ENCODE data around the gene CES2. TPM values are rescaled to one million over a fixed set of nuclear protein-coding genes. Genes with fewer than 3 reads are reported as not detected.

The CES2 gene
- total and polyA plus RNA-seq, 10 of the 15 experiments (the other 5 are each of a cell fraction or from before 2014, with no cell fraction given): 1.6 to 33.7 (median 21.0) TPM

DNA sequence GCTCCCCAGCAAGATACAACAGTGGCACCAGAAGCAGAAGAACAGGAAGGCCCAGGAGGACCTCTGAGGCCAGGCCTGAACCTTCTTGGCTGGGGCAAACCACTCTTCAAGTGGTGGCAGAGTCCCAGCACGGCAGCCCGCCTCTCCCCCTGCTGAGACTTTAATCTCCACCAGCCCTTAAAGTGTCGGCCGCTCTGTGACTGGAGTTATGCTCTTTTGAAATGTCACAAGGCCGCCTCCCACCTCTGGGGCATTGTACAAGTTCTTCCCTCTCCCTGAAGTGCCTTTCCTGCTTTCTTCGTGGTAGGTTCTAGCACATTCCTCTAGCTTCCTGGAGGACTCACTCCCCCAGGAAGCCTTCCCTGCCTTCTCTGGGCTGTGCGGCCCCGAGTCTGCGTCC, 37.7 kb downstream of the CES2 start:
- H3K9ac ChIP-seq (ENCODE audit: control insufficient read depth, insufficient read depth, low read length): no peak overlapping the region
- ChIA-PET CTCF (interaction anchor here (1.0 to 1.2 kb wide), 2 partner anchors 12 to 20 kb away, joined by 3 to 4 read pairs; partner anchors contain the start of gene CES3), SMC1A (ENCODE audit: uncharacterized antibody, unreplicated experiment) (no interaction called here), RAD21 (ENCODE audit: unreplicated experiment) (no interaction called here), POLR2A (no interaction called here)
- intact Hi-C loops (cut with micrococcal nuclease; ENCODE audit: unreplicated experiment): no loop called here
- in situ Hi-C loops (cut with MboI): loop anchor here (10.0 kb wide), 1 partner anchor 182 kb away; the partner anchor contains the start of genes B3GNT9, FBXL8 and TRADD
- H3K4me2 ChIP-seq (ENCODE audit: control insufficient read depth, insufficient read depth): no peak overlapping the region
- H3K9me3 ChIP-seq (replicated peaks; ENCODE audit: control insufficient read depth, insufficient read depth, low read length): no peaks in the 10 kb centered on the region
- no peak overlapping the region for H2AFZ ChIP-seq (ENCODE audit: control insufficient read depth, low read depth, low read length)
- ATAC-seq (no peak), DNase-seq (ENCODE audit: low read depth, low spot score) (no peak), FAIRE-seq (no peak)
- no peaks in the 10 kb centered on the region; a peak in 1 of 4 replicates for H3K27me3 ChIP-seq (replicated peaks in 1 of 2; ENCODE audit: control insufficient read depth in 2 of 2, insufficient read depth in 2 of 2, low read length in 1 of 2)
- H3K27ac ChIP-seq (ENCODE audit: control insufficient read depth, insufficient read depth): no peak overlapping the region
- peaks cover 3% of the 10 kb centered on the region; the same call in 1 of the 2 replicates for H3K4me1 ChIP-seq (ENCODE audit: control insufficient read depth, insufficient read depth, low read length)
- no peak overlapping the region for H3K4me3 ChIP-seq
- H4K20me1 ChIP-seq (ENCODE audit: control insufficient read depth, insufficient read depth): no peaks in the 10 kb centered on the region
- no peaks in the 10 kb centered on the region for H3K36me3 ChIP-seq (ENCODE audit: control insufficient read depth in 2 of 2, insufficient read depth in 2 of 2, low read length in 1 of 2)
- BruUV-seq (replicated peaks): no TSS peak
- TF ChIP-seq, protein P1, sequence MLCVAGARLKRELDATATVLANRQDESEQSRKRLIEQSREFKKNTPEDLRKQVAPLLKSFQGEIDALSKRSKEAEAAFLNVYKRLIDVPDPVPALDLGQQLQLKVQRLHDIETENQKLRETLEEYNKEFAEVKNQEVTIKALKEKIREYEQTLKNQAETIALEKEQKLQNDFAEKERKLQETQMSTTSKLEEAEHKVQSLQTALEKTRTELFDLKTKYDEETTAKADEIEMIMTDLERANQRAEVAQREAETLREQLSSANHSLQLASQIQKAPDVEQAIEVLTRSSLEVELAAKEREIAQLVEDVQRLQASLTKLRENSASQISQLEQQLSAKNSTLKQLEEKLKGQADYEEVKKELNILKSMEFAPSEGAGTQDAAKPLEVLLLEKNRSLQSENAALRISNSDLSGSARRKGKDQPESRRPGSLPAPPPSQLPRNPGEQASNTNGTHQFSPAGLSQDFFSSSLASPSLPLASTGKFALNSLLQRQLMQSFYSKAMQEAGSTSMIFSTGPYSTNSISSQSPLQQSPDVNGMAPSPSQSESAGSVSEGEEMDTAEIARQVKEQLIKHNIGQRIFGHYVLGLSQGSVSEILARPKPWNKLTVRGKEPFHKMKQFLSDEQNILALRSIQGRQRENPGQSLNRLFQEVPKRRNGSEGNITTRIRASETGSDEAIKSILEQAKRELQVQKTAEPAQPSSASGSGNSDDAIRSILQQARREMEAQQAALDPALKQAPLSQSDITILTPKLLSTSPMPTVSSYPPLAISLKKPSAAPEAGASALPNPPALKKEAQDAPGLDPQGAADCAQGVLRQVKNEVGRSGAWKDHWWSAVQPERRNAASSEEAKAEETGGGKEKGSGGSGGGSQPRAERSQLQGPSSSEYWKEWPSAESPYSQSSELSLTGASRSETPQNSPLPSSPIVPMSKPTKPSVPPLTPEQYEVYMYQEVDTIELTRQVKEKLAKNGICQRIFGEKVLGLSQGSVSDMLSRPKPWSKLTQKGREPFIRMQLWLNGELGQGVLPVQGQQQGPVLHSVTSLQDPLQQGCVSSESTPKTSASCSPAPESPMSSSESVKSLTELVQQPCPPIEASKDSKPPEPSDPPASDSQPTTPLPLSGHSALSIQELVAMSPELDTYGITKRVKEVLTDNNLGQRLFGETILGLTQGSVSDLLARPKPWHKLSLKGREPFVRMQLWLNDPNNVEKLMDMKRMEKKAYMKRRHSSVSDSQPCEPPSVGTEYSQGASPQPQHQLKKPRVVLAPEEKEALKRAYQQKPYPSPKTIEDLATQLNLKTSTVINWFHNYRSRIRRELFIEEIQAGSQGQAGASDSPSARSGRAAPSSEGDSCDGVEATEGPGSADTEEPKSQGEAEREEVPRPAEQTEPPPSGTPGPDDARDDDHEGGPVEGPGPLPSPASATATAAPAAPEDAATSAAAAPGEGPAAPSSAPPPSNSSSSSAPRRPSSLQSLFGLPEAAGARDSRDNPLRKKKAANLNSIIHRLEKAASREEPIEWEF (IDR thresholded peaks at IDR 0.05; ENCODE audit: insufficient replicate concordance, low read depth, low read length): no peak
- TF ChIP-seq TAF1 (IDR thresholded peaks at IDR 0.05; ENCODE audit: borderline replicate concordance, low read depth, low read length) (no peak), LARP7 (IDR thresholded peaks at IDR 0.05) (no peak), SRF (IDR thresholded peaks at IDR 0.05; ENCODE audit: low read depth in 2 of 2, low read length in 2 of 2) (no peak)
- H3K79me2 ChIP-seq (ENCODE audit: control insufficient read depth, insufficient read depth, low read length): no peaks in the 10 kb centered on the region
- WGBS (ENCODE audit: insufficient coverage, insufficient replicate concordance, low lambda C conversion rate, missing lambda C conversion rate): 42% methylated on average over 9 of the region's 9 CpGs
